NB4 (cell line): ENCODE results near the gene TRIM31.

ENCODE experiments used
- CTCF ChIP-seq: IDR thresholded peaks from one replicate; pipeline ENCODE4 v1.5.1; 2012; ENCODE audit warnings: low read depth, low read length
- MAX ChIP-seq: IDR thresholded peaks from 2 replicates; pipeline ENCODE4 v1.6.1; 2011; ENCODE audit warnings: low read depth, low read length
- MYC ChIP-seq: IDR thresholded peaks from 2 replicates; pipeline ENCODE4 v1.6.1; 2011; ENCODE audit warnings: low read depth, low read length
- POLR2A ChIP-seq: IDR thresholded peaks from 2 replicates; pipeline ENCODE4 v1.6.1; 2011; ENCODE audit warnings: mild to moderate bottlenecking; ENCODE audit not compliant: insufficient read length; ENCODE audit errors: extremely low read depth

DNA sequence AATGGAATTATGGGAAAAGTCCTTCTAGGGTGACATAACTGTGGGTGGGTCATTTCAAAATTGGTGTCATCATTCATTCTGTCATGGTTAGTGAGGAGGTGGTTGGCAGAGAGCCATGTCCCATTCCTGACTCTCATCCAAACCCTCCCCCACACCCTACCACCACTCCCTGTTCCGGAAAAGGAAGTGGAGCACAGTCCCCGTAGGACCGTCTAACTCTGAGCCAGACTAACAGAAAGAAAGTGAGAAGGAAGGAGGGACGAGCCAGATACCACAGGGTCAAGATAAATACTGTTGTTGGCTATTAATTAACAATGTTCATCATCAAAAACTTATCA is 43.3 kb upstream of the TRIM31 start:
- no peak for TF ChIP-seq CTCF
- no peak for TF ChIP-seq MYC
- TF ChIP-seq MAX: no peak
- no peak for TF ChIP-seq POLR2A
